NCI-H2029 (cell line): ENCODE results near the gene SHQ1.

Experiments
- DNase-seq: peaks from one replicate; lab custom pipeline; 2025; lab: John Stamatoyannopoulos, UW

Gene SHQ1

GRCh38 chr3:72848703-72849081, 447 bp upstream of the SHQ1 start:
- no peak for DNase-seq

DNA sequence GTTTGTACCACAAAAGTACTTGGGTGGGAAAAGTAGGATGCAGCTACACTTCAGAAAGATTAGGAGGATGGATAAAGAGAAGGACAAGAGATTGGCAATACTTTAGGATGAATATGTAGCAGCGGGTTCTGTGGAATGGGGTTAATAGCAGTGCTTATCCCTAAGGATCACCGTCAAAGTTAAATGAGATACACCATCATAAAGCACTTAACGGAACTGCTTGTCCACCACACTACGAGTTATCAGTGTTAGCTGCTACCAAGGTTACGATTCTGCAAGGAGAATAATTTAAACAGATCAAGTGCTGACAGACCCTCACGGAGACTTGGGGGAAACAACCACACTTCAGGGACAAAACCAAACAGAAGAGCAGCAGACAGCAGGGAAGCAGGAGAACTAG, 963 bp downstream of the SHQ1 start:
- no peak for DNase-seq

- no peak for DNase-seq
Measured at GRCh38 chr3:72846166-72846565, 2.1 kb downstream of the SHQ1 start.

GRCh38 chr3:72844436-72844993, 3.7 kb downstream of the SHQ1 start:
- DNase-seq, result no peak

GRCh38 chr3:72839057-72839456, 9.2 kb downstream of the SHQ1 start:
- DNase-seq, result no peak

GRCh38 chr3:72836923-72837322, 11.3 kb downstream of the SHQ1 start:
- DNase-seq, result peak; percentile 14

- DNase-seq, result no peak
Measured at GRCh38 chr3:72836416-72836815, 11.8 kb downstream of the SHQ1 start.

- no peak for DNase-seq
Measured at GRCh38 chr3:72830452-72831223, 17.6 kb downstream of the SHQ1 start.

- no peak for DNase-seq
Measured at GRCh38 chr3:72829701-72830100, 18.5 kb downstream of the SHQ1 start.

DNA sequence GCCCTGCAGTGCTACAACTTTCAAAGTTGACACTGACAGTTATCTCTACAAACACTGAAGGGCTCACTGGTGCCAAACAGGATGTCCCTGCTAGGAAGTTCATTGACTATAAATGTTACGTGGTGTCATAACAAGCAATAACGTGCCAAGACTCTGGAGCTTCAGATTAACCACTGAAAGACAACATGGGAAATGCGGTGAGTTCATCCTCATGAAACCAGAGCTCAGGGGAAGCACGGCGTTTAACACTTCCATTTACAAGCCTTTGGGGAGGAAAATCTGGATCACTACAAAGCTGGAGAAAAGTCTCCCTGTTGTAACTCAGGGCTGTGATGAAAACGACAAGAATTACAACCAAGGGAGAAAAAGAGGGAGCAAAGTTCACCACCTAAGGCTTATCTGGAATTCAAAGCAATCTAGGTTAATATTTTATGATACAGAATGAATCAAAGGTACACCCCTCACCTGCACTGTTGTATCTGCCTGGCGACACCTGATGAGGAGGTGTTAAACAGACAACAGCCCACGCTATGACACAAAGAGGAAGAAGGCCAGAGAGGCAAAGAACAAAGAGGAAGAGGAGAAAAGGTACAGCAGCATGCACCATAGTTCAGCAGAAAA, 27.0 kb downstream of the SHQ1 start:
- DNase-seq, result peak; percentile 63

GRCh38 chr3:72820415-72820814, 27.8 kb downstream of the SHQ1 start:
- DNase-seq, result no peak

DNA sequence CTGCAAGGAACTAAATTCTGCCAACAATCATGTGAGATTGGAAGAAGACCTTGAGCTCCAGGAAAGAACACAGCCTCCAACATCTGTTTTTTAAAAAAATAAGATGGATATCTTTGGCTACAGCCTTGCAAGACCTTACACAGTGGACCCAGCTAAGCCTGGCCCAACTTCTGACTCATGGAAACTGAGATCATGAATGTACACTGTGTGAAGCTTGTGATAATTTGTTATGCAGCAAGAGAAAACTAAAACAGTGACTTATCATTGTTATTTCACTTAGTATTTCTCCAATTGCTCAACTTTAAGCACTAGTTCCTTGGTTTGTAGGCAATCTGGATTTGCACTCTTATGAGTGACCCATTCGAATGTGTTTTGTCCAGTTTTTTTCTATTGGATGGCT, 29.3 kb downstream of the SHQ1 start:
- DNase-seq, result no peak

DNA sequence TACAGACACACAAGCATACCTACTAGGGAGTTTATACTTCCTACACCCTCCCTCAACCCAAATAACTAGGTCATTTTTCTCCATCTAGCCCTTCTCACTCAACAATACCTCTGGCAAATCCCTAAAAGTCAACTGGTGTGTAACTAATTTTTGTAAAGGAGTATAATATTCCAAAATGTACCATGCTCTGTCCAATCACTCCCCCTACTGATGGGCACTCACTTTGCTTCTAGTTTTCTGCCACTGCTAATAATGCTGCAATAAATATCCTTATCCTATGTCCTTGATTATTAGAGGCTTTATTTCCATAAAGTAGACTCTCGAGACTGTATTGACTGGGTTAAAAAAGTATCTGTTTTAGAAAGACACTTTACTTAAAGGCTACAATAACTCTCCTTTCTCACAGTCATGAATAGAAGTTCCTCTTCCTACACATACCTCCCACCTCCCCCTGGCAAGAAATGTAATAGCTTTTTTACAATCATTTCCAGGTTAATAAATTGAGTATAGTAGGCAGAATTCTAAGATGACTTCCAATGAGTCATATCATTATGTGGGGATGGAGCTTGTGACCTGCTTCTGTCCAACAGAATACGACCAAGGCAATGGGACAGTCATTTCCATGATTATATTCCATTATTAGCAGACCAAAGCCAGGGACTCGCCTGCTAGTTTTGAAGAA, 30.0 kb downstream of the SHQ1 start:
- no peak for DNase-seq

DNA sequence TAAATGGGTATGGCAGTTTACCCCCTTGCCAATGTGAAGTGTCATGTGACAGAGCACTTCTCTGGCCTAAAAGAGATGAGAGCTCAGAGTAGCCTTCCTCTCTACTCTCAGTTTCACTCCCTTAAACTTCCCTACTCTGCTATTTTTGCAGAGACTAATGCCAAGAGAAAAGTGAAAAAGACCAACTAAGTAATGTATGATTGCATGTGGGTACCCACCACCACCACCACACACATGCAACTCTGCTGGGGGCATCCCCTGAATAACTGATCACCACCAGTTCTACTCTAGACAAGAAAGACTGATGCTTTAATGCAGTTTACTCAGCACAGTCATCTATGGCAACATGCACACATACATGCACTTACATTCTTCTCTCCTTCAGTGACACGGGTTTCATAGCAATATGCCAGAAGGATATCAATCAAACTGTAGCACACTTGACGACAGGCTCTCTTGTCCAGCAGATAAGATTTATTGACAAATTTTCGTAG, 31.3 kb downstream of the SHQ1 start:
- no peak for DNase-seq

GRCh38 chr3:72814308-72814707, 33.9 kb downstream of the SHQ1 start:
- DNase-seq, result no peak

- DNase-seq, result no peak
Measured at GRCh38 chr3:72812201-72812600, 36.0 kb downstream of the SHQ1 start.

- no peak for DNase-seq
Measured at GRCh38 chr3:72811571-72811970, 36.7 kb downstream of the SHQ1 start.

DNA sequence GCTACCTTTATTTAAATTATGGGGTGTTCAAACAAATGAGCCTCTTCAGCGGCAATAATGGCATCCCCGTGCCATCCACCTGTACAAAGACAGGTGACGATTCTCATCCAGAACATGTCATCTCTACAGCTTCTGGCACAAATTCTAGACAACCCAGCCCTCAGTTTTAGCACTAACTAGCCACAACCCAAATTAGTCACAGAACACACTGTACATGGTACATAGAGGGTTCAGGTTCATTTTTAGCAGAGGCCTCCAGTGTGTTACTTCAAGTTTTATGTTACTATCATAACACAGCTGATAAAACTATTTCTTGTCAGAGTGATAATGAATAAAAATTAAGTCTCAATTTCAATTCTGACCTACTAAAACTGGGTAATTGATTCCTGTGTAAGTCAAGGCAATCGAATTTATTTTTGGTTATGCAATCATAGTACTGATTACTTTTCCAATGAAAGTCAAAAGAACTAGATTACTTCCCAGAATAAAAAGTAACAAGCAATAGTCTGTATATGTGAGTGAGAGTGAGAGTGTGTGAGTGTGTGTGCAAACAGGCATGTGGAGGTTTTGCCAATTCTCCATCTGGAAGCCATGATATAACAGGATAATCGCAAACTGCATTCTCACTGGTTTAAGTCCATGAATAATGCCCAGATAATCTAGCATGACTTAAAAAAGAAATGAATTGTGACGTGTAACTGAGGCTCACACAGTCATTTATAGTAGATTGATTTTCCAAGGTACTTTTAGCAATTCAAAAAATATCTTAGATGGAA, 37.4 kb downstream of the SHQ1 start:
- peak; percentile 36 for DNase-seq

DNA sequence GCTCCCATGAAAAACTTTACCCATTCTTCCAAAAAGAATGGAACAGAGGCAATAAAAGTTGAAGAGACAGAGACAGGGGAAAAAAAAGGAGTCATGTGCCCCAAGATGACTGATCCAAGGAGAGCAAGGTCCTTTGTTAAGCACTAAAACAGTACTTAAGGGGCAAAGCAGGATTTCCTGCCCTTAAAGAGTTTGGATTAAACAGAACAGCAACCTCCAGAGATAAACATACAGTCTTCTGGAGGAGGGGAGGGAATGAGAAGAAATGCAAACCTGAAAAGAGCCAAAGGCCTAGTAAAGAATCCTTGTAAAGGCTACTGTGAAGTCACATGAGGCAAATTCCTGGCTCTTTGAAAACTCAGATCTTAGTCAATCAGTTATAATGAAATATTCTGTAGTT, 38.2 kb downstream of the SHQ1 start:
- no peak for DNase-seq

- no peak for DNase-seq
Measured at GRCh38 chr3:72804361-72804760, 43.9 kb downstream of the SHQ1 start.

GRCh38 chr3:72803573-72803972, 44.7 kb downstream of the SHQ1 start:
- DNase-seq, result no peak

DNA sequence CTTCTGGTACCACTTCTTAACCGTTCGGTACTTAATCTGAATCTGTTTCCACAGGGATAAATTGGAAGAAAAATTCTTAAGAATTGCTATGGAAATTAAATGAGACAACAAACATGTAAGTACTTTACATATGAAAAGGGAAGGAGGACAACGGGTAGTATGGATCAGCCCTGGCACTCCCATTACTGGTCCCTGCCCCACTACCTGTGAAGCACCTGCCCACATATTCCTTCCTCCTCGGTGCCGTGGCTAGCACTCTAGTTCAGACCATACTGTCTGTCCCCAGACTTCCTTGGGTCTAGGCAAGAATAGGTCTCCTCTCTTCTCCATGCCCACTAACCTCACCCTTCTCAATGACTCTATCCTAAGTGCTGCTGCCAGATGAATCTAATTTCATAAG, 46.2 kb downstream of the SHQ1 start:
- no peak for DNase-seq
